Measurements from ENCODE around the gene OGDHL. TPM values are rescaled to one million over a fixed set of nuclear protein-coding genes. Genes with fewer than 3 reads are reported as not detected.

OGDHL gene
- total RNA-seq, 4 donors from 2014 or later, result 1.00 to 4.2 (median 2.4) TPM

DNA sequence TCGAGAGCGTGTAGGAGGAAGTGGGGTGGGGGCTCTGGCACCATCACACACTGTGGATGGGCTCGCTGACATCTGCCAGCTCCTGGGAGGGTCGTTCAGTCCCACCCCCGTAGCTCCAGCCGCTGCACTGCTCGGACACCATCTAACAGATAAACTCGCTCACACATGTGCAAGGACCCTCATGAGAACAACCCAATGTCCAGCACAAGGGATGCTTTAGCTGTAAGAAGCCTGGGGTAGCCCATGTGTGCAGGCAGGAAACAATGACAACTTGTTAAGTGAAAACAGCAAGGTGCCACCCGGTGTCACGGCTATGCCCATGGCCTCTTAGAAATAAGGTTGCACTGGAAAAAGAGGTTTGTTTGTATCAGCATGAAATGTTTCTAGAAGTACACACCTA is 14.1 kb downstream of the OGDHL start:
- in situ Hi-C loops (cut with MboI; ENCODE audit: low pct_ligation_motif_present in 1 of 4, low pct_unique_long_range_greater_than_20kb in 1 of 4, low sequenced_read_pairs in 3 of 4) (no loop called here), intact Hi-C loops (cut with DNase I; ENCODE audit: low total_unique reads) (no loop called here)
- WGBS, 2 donors (ENCODE audit: low coverage in 1 of 2), result 70% methylated on average over 10 of the region's 10 CpGs; no CpG with 5 or more reads in 1 of the 2 donors
- no peak for DNase-seq
- Histone ChIP-seq H3K9me3 (no peaks in the 10 kb centered on the region), H3K27me3 (no peaks in the 10 kb centered on the region), H3K27ac (no peak overlapping the region), H3K36me3 (no peaks in the 10 kb centered on the region), H3K4me3 (no peak overlapping the region), H3K4me1 (no peaks in the 10 kb centered on the region)
- TF ChIP-seq POLR2A (IDR thresholded peaks at IDR 0.05) (no peak), POLR2AphosphoS5 (IDR thresholded peaks at IDR 0.05) (no peak), EP300 (IDR thresholded peaks at IDR 0.05; ENCODE audit: low read depth) (no peak)
- TF ChIP-seq, protein P1, sequence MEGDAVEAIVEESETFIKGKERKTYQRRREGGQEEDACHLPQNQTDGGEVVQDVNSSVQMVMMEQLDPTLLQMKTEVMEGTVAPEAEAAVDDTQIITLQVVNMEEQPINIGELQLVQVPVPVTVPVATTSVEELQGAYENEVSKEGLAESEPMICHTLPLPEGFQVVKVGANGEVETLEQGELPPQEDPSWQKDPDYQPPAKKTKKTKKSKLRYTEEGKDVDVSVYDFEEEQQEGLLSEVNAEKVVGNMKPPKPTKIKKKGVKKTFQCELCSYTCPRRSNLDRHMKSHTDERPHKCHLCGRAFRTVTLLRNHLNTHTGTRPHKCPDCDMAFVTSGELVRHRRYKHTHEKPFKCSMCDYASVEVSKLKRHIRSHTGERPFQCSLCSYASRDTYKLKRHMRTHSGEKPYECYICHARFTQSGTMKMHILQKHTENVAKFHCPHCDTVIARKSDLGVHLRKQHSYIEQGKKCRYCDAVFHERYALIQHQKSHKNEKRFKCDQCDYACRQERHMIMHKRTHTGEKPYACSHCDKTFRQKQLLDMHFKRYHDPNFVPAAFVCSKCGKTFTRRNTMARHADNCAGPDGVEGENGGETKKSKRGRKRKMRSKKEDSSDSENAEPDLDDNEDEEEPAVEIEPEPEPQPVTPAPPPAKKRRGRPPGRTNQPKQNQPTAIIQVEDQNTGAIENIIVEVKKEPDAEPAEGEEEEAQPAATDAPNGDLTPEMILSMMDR (IDR thresholded peaks at IDR 0.05), result no peak

DNA sequence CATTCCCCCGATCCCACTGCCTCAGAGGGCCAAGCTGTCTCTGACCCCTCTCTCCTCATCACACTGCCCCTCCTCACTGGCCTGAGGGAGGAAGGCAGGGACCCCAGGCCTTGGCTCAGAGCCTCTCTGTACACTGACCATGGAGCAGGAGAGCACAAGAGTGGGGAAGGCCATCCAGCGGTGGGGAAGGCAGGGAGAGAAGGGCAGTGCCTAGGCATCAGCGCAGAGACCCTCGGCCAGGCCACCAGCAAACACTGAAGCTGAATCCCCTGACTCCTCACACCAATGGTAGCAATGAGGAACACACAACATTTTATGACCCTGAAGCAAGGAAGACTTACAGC is 14.8 kb downstream of the OGDHL start:
- intact Hi-C loops (cut with DNase I; ENCODE audit: low total_unique reads), result no loop called here
- TF ChIP-seq POLR2AphosphoS5 (IDR thresholded peaks at IDR 0.05) (no peak), EP300 (IDR thresholded peaks at IDR 0.05; ENCODE audit: low read depth) (no peak), POLR2A (IDR thresholded peaks at IDR 0.05) (no peak)
- TF ChIP-seq, protein P1 (IDR thresholded peaks at IDR 0.05), result no peak
- Histone ChIP-seq H3K36me3 (no peaks in the 10 kb centered on the region), H3K4me3 (no peak overlapping the region), H3K27ac (no peak overlapping the region), H3K4me1 (no peaks in the 10 kb centered on the region), H3K9me3 (no peaks in the 10 kb centered on the region), H3K27me3 (no peaks in the 10 kb centered on the region)
- DNase-seq, result no peak
- WGBS, 2 donors (ENCODE audit: low coverage in 1 of 2), result 79 to 95% methylated on average over 3 to 4 of the region's 4 CpGs
- in situ Hi-C loops (cut with MboI; ENCODE audit: low pct_ligation_motif_present in 1 of 4, low pct_unique_long_range_greater_than_20kb in 1 of 4, low sequenced_read_pairs in 3 of 4), result no loop called here

DNA sequence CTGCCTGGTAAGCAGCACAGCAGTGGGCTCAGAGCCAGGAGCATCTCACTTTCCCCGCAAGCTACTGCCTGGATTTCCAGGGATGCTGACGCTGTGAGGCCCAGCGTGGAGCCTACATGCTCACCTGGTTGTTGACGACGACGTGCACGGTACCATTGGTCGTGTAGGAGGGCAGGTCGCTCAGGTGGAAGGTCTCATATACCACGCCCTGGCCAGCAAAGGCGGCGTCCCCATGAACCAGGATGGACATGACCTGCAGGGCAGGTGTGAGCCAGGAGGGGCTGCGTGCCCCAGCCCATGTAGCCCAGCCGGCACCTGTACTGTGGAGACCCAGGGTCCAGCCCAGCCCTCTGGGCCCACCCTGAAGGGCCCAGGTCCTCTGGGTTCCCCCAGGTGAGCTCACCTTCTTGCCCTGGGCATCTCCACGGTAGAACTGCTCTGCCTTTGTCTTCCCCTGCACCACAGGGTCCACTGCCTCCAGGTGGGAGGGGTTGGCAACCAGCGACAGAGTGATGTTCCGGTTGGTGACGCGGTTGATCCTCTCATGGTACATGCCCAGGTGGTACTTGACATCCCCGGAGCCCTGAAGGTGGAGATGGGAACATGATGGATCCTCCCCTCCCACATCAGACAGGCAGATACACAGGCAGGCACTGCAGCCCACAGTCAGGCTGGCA is 15.4 kb downstream of the OGDHL start:
- in situ Hi-C loops (cut with MboI; ENCODE audit: low pct_ligation_motif_present in 1 of 4, low pct_unique_long_range_greater_than_20kb in 1 of 4, low sequenced_read_pairs in 3 of 4), result no loop called here
- DNase-seq, result no peak
- no peak for TF ChIP-seq EP300 (IDR thresholded peaks at IDR 0.05; ENCODE audit: low read depth)
- TF ChIP-seq, protein P1 (IDR thresholded peaks at IDR 0.05), result no peak
- no peak for TF ChIP-seq POLR2AphosphoS5 (IDR thresholded peaks at IDR 0.05)
- TF ChIP-seq POLR2A (IDR thresholded peaks at IDR 0.05), result no peak

DNA sequence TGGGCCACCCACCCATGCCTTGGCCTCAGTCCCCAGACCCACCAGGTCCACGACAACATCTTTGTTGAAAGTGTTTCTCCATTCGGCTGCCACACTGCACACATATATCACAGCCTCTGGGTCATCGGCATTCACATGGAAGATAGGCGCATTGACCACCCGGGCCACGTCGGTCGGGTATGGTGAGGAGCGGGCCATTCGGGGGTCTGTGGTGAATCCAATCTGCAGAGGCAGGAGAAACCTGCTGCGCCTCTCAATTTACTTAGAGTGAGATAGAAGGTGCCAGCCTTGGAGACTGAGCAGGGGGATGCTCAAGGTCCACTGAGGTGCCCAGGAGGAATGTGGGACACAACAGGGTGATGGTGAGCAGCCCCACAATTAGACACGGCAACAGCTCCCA is 16.4 kb downstream of the OGDHL start:
- no peak for DNase-seq
- intact Hi-C loops (cut with DNase I; ENCODE audit: low total_unique reads), result no loop called here

More for the DNA sequence above, 15.4 kb downstream of the OGDHL start:
- Histone ChIP-seq H3K4me1 (no peaks in the 10 kb centered on the region), H3K27me3 (no peaks in the 10 kb centered on the region), H3K27ac (no peak overlapping the region), H3K4me3 (no peak overlapping the region), H3K36me3 (no peaks in the 10 kb centered on the region), H3K9me3 (no peaks in the 10 kb centered on the region)
- intact Hi-C loops (cut with DNase I; ENCODE audit: low total_unique reads), result no loop called here
- 92% methylated on average over 19 of the region's 20 CpGs; no CpG with 5 or more reads in 1 of the 2 donors for WGBS, 2 donors (ENCODE audit: low coverage in 1 of 2)

More for the DNA sequence above, 16.4 kb downstream of the OGDHL start:
- TF ChIP-seq EP300 (IDR thresholded peaks at IDR 0.05; ENCODE audit: low read depth) (no peak), POLR2A (IDR thresholded peaks at IDR 0.05) (no peak), POLR2AphosphoS5 (IDR thresholded peaks at IDR 0.05) (no peak)
- TF ChIP-seq, protein P1 (IDR thresholded peaks at IDR 0.05), result no peak
- Histone ChIP-seq H3K36me3 (no peaks in the 10 kb centered on the region), H3K27me3 (no peaks in the 10 kb centered on the region), H3K4me3 (no peak overlapping the region), H3K4me1 (no peaks in the 10 kb centered on the region), H3K27ac (no peak overlapping the region), H3K9me3 (no peaks in the 10 kb centered on the region)
- in situ Hi-C loops (cut with MboI; ENCODE audit: low pct_ligation_motif_present in 1 of 4, low pct_unique_long_range_greater_than_20kb in 1 of 4, low sequenced_read_pairs in 3 of 4), result no loop called here
- WGBS, 2 donors (ENCODE audit: low coverage in 1 of 2), result 90 to 100% methylated on average over 1 to 12 of the region's 12 CpGs

All from transverse colon (tissue), 4 donors.